ENCODE data around the gene C2CD4B. TPM values are rescaled to one million over a fixed set of nuclear protein-coding genes. Genes with fewer than 3 reads are reported as not detected.

C2CD4B gene
- total and polyA plus RNA-seq, 2 of the 13 experiments (the other 11 are each of a cell fraction or from before 2014, with no cell fraction given): not detected

DNA sequence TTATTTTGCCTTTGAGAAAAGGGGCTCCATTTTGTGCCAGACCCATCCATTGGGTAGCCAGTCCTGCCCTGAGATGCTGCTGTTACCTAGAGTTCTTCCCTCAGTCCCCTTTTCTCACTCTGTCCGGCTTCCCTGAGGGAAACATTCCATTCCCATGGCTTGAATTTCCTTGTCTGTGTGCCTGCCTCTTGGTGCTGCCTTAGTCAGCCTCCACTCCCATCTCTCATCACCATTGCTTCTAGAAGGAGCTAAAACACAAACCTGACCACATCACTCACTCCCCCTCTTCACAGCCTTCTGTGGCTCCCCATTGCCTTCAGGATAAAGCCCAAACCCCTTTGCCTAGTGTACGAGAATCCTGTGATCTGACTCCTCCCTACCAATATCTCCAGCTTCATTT is 25.2 kb upstream of the C2CD4B start:
- intact Hi-C loops (cut with micrococcal nuclease; ENCODE audit: unreplicated experiment): no loop called here
- DNase-seq (ENCODE audit: low spot score) (no peak), FAIRE-seq (no peak), ATAC-seq (no peak)
- Histone ChIP-seq H3K27me3 (ENCODE audit: control insufficient read depth in 1 of 2, insufficient read depth in 2 of 2, low read length in 2 of 2) (peaks cover 0 to 12% of the 10 kb centered on the region in 2 experiments; a peak in 1 of 5 replicates), H4K20me1 (ENCODE audit: insufficient read depth, low read length) (no peaks in the 10 kb centered on the region), H3K4me3 (replicated peaks in 1 of 3; ENCODE audit: insufficient read depth in 1 of 3, low read depth in 2 of 3, low read length in 3 of 3) (no peak overlapping the region), H3K79me2 (ENCODE audit: insufficient read depth, low read length) (no peaks in the 10 kb centered on the region), H3K36me3 (replicated peaks in 1 of 2; ENCODE audit: control insufficient read depth in 1 of 2, insufficient read depth in 2 of 2, low read length in 2 of 2) (no peaks in the 10 kb centered on the region), H3K9ac (ENCODE audit: insufficient read depth, low read depth, low read length) (no peak overlapping the region), H3K27ac (ENCODE audit: extremely low read length, insufficient read depth, low read length) (no peak overlapping the region), H3K9me3 (ENCODE audit: low read length) (no peaks in the 10 kb centered on the region), H2AFZ (ENCODE audit: low read length) (no peak overlapping the region), H3K4me1 (ENCODE audit: insufficient read depth, low read length) (no peaks in the 10 kb centered on the region), H3K4me2 (ENCODE audit: low read depth, low read length) (no peak overlapping the region)
- 6% methylated on average over 2 of the region's 2 CpGs for WGBS (ENCODE audit: low lambda C conversion rate)
- CTCF ChIA-PET (ENCODE audit: low intra/inter-chr PET ratio, low total read pairs): no interaction called here
- no peak for TF ChIP-seq ZNF343 (CRISPR knock-in tag; IDR thresholded peaks at IDR 0.05)
- TF ChIP-seq, protein P1, sequence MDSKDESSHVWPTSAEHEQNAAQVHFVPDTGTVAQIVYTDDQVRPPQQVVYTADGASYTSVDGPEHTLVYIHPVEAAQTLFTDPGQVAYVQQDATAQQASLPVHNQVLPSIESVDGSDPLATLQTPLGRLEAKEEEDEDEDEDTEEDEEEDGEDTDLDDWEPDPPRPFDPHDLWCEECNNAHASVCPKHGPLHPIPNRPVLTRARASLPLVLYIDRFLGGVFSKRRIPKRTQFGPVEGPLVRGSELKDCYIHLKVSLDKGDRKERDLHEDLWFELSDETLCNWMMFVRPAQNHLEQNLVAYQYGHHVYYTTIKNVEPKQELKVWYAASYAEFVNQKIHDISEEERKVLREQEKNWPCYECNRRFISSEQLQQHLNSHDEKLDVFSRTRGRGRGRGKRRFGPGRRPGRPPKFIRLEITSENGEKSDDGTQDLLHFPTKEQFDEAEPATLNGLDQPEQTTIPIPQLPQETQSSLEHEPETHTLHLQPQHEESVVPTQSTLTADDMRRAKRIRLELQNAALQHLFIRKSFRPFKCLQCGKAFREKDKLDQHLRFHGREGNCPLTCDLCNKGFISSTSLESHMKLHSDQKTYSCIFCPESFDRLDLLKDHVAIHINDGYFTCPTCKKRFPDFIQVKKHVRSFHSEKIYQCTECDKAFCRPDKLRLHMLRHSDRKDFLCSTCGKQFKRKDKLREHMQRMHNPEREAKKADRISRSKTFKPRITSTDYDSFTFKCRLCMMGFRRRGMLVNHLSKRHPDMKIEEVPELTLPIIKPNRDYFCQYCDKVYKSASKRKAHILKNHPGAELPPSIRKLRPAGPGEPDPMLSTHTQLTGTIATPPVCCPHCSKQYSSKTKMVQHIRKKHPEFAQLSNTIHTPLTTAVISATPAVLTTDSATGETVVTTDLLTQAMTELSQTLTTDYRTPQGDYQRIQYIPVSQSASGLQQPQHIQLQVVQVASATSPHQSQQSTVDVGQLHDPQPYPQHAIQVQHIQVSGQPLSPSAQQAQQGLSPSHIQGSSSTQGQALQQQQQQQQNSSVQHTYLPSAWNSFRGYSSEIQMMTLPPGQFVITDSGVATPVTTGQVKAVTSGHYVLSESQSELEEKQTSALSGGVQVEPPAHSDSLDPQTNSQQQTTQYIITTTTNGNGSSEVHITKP (CRISPR knock-in tag; IDR thresholded peaks at IDR 0.05; ENCODE audit: low read depth): no peak
- TF ChIP-seq KLF6 (CRISPR knock-in tag; IDR thresholded peaks at IDR 0.05): no peak
- TF ChIP-seq, protein P2, sequence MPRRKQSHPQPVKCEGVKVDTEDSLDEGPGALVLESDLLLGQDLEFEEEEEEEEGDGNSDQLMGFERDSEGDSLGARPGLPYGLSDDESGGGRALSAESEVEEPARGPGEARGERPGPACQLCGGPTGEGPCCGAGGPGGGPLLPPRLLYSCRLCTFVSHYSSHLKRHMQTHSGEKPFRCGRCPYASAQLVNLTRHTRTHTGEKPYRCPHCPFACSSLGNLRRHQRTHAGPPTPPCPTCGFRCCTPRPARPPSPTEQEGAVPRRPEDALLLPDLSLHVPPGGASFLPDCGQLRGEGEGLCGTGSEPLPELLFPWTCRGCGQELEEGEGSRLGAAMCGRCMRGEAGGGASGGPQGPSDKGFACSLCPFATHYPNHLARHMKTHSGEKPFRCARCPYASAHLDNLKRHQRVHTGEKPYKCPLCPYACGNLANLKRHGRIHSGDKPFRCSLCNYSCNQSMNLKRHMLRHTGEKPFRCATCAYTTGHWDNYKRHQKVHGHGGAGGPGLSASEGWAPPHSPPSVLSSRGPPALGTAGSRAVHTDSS (CRISPR knock-in tag; conservative IDR thresholded peaks at IDR 0.05): no peak
- TF ChIP-seq RBM39 (IDR thresholded peaks at IDR 0.05; ENCODE audit: low read depth, low read length, poor library complexity, severe bottlenecking): no peak
- TF ChIP-seq TBX3 (IDR thresholded peaks at IDR 0.05; ENCODE audit: borderline replicate concordance): no peak
- TF ChIP-seq SOX13 (IDR thresholded peaks at IDR 0.05): no peak
- TF ChIP-seq SOX13 (CRISPR knock-in tag; conservative IDR thresholded peaks at IDR 0.05 in 1 of 2, IDR thresholded peaks at IDR 0.05 in 1 of 2): no peak
- no peak for TF ChIP-seq POLR2AphosphoS2 (IDR thresholded peaks at IDR 0.05; ENCODE audit: low read depth, low read length)
- in situ Hi-C loops (cut with HindIII; ENCODE audit: extremely low pct_ligation_motif_present, low pct_unique_long_range_greater_than_20kb): no loop called here
- BruUV-seq (replicated peaks): no TSS peak
- POLR2A ChIA-PET: no interaction called here
